NCI-H1092 (cell line): ENCODE results near the gene BNIPL.

Source experiments
- DNase-seq: peaks from one replicate; lab custom pipeline; 2025; lab: John Stamatoyannopoulos, UW

BNIPL gene

GRCh38 chr1:151036356-151036755 lies at the start of gene BNIPL:
BNIPL (plus strand) TSS chr1:151036586; CDS start chr1:151036726, 140 bp downstream.
- no peak for DNase-seq

GRCh38 chr1:150987924-150988323 lies 48.5 kb upstream of the BNIPL start:
- DNase-seq = no peak

GRCh38 chr1:150992626-150993025 lies 43.8 kb upstream of the BNIPL start:
- DNase-seq = no peak

GRCh38 chr1:150994248-150994647 lies 42.1 kb upstream of the BNIPL start:
- DNase-seq = no peak

- no peak for DNase-seq
Observed at GRCh38 chr1:150995460-150995859, 40.9 kb upstream of the BNIPL start.

- no peak for DNase-seq
Observed at GRCh38 chr1:150995896-150996295, 40.5 kb upstream of the BNIPL start.

- DNase-seq = no peak
Observed at GRCh38 chr1:150997126-150997872, 39.1 kb upstream of the BNIPL start.

- DNase-seq = no peak
Observed at GRCh38 chr1:150997949-150998348, 38.4 kb upstream of the BNIPL start.

GRCh38 chr1:150999051-150999674 lies 37.2 kb upstream of the BNIPL start:
- no peak for DNase-seq

- DNase-seq = no peak
Observed at GRCh38 chr1:150999926-151000325, 36.5 kb upstream of the BNIPL start.

GRCh38 chr1:151000408-151000807 lies 36.0 kb upstream of the BNIPL start:
- no peak for DNase-seq

GRCh38 chr1:151001602-151002001 lies 34.8 kb upstream of the BNIPL start:
- DNase-seq = no peak

GRCh38 chr1:151002051-151002450 lies 34.3 kb upstream of the BNIPL start:
- DNase-seq = no peak

GRCh38 chr1:151002611-151003010 lies 33.8 kb upstream of the BNIPL start:
- DNase-seq = no peak

GRCh38 chr1:151003180-151003579 lies 33.2 kb upstream of the BNIPL start:
- DNase-seq = no peak

- DNase-seq = no peak
Observed at GRCh38 chr1:151005729-151006319, 30.6 kb upstream of the BNIPL start.

- peak; percentile 80 for DNase-seq
Observed at GRCh38 chr1:151006327-151007052, 29.9 kb upstream of the BNIPL start, which contains the start of gene MINDY1. MINDY1 (minus strand) TSS chr1:151006902; CDS start chr1:151002617, 4,285 bp downstream.

GRCh38 chr1:151007853-151008243 lies 28.5 kb upstream of the BNIPL start:
- no peak for DNase-seq

- peak; percentile 97 for DNase-seq
Observed at GRCh38 chr1:151008244-151009205, 27.9 kb upstream of the BNIPL start, which contains the start of gene PRUNE1. PRUNE1 (plus strand) TSS chr1:151008449; CDS start chr1:151008633, 184 bp downstream.

GRCh38 chr1:151009206-151009587 lies 27.2 kb upstream of the BNIPL start:
- no peak for DNase-seq

GRCh38 chr1:151009674-151010345 lies 26.6 kb upstream of the BNIPL start:
- DNase-seq = no peak
